ENCODE results near the gene CCDC27.

CCDC27 gene

GRCh38 chr1:3752400-3752945 is at the start of gene CCDC27:
TSS of gene CCDC27 (plus strand) at chr1:3752450. CDS start at chr1:3752482, 32 bp downstream.
- no peak for DNase-seq

GRCh38 chr1:3702528-3702927 is 49.7 kb upstream of the CCDC27 start:
- DNase-seq, result no peak

GRCh38 chr1:3702990-3703728 is 49.1 kb upstream of the CCDC27 start:
- no peak for DNase-seq

DNA sequence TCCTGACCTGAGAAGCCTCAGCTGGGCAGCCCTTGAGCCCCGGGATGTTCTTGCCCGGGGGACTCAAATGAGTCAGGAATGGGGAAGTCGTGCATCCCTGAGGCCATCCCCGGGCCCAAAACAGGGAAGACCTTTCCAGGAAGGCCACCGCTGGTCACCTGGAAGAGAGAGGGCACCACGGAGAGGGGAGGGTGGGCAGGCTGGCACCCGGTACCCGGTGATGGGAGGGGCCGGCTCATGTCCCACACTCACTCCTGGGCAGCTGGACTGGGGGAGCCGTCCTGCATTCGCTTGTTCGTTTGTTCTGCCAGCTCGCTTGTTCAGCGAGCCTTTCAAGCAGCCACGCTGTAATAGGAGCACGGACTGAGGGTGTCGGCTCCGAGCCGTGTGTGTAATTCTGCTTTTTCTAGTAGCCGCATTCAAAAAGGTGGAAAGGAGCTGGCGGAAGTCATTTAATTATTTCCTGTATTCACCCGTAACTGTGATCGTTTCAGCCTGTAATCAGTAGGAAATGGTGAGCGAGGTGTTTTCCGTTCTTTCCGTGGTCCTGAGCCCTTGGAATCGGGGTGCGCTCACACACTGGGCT is 48.4 kb upstream of the CCDC27 start:
- no peak for DNase-seq

GRCh38 chr1:3705341-3705950 is 46.8 kb upstream of the CCDC27 start:
- DNase-seq, result no peak

DNA sequence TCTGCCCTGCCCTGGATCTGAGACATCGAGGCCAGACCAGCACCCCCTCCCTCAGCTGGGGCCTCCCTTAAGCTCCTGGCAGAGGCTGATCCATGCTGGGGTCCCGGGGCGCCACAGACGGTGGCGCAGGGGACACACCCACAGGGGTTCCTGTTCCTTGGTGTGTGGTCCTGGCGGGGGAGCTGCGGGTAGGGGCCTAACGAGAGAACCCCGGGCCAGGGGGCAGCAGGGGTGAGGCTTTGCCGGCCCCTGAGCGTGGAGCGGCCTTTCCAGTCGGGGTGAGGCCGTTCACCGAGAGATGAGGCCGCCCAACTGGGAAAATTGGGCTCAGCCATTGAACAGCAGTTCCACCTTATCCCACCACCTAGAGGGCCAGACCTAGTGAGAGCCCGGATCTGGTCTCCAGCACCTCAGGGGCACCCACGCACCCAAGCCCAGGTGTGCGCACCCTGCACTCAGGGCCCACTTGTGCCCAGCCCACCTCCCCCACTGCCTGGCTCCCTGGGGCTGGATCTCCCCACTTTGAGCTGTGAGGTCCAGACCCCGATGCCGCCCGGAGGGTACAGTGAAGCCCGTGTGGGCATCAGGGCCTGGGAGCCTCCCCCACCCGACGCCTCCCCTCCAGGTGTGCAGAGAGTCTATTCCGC is 45.5 kb upstream of the CCDC27 start:
- DNase-seq, result no peak

- DNase-seq, result no peak
Observed at GRCh38 chr1:3707298-3707938, 44.8 kb upstream of the CCDC27 start.

- DNase-seq, result no peak
Observed at GRCh38 chr1:3707939-3708328, 44.3 kb upstream of the CCDC27 start.

DNA sequence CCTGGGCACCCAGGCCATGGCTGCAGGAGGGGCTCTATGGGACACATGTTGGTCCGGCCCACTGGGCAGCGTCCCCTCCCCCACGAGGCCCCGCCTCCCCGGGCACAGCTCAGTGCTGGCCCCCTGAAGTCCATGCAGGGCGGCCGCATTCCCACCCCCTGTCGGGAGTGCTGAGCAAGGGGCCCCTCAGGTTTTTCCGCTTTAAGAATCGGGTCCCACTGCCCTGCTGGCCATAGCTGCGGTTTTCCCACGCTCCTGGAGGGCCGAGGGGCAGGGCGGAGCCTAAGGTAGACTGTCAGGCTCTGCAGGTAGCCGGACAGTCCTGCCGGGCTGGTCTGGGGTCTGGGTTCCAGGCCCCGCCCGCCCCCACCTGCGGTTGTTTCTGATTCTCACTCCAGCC is 43.5 kb upstream of the CCDC27 start:
- DNase-seq, result no peak

DNA sequence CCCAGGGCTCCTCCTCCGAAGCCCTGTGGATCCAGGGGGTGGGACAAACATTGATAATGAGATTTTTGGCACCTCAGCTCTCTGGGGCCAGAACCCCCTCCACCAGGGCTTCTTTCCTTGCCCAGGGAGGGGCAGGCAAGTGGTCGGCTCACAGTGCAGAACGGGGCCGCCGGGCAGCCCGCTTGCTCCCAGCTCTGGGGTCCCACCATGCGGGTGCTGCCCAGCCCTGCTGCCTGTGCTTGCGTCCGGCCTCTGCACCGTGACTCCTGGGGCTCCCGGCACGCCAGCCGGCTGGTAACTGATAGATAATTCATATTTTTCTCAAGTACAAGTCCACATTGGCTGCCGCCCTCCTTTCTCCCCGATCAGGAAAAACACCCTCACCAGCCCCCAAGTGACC is 42.0 kb upstream of the CCDC27 start:
- no peak for DNase-seq

GRCh38 chr1:3711381-3711779 is 40.9 kb upstream of the CCDC27 start:
- no peak for DNase-seq

DNA sequence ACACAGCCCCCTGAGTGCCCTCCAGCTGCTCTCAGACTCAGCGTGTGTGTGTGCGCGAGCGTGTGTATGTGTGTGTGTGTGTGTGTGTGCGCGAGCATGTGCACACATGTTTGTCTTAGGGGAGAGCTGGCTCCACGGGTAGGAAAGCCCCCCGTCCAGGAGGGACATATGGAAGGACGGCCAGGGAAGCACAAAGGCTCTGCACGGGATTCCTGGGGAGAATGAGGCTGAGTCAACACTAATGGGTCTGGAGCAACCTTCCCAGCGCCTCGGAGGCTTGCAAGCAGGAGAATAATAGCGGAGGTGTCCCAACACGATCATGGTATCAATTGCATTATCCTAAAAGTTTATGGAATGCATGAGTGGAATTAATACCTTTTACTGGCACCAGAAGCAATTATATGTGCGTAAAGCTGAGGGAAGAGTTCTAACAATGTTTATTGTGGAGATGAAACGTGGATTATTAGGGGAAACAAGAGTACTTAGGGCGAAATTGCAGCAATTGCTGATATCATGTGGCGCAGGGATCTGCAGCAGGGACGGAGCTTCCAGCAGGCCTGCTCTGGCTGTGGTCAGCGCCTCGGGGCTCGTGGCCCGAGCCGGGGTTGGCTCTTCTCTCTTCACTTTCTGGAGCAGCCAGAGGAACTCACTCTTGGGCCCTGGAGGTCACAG is 40.3 kb upstream of the CCDC27 start:
- no peak for DNase-seq

- no peak for DNase-seq
Observed at GRCh38 chr1:3712573-3713535, 39.4 kb upstream of the CCDC27 start.

DNA sequence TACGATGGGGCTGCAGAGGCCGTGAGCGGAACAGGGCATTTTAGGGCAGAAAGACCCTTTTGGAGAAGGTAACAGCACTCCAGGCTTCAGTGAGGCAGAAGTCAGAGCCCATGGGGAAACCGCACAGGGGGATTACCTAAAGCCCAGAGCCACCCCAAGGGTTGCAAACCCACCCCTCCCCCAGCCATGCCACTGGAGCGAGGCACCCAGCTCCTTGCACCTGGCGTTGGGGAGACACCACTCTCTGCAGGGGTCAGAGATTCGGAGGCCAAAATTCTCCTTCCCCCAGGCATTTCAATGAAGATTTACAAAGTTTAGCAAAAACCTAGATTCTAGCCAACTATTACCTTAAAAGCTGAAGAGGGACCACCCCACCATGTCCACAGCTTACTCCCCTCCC is 38.4 kb upstream of the CCDC27 start:
- no peak for DNase-seq

- DNase-seq, result no peak
Observed at GRCh38 chr1:3714284-3714741, 37.9 kb upstream of the CCDC27 start.

DNA sequence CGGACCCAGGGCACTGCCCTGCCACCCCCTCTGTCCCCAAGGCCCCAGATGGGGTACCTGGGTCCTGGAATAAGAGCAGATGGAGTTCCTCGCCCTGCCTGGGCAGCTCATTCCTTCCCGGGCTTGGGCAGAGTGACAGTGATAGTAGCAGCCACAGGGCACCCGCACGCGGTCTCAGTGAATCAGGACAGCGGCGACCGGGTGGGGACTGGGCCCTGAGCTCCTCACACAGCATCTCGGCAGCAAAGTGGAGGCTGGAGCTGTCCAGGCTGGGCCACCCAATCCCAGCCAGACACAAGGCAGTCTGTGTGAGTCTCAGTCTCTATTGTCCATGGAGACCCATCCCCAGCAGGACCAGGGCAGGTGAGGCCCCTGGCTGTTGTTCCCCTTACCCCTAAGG is 37.4 kb upstream of the CCDC27 start:
- DNase-seq, result no peak

DNA sequence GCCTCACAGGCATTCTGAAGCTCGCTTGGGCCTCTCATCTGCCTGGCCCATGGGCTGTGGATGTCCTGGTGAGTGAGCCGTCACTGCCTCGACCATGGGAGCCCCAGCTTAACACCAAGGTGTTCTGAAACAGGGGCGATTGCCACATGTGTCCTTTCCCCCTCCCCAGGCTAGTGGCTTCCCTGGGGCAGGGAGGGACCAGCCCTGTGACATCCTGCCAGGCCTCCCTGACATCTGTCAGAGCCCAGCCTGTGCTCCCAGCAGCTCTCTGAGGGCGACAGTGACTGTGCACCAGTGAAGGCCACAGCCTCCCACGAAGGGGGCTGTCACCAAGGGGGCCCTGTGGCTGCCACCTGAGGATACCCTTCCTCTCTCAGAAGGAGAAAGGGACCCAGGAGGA is 35.9 kb upstream of the CCDC27 start:
- no peak for DNase-seq

- DNase-seq, result no peak
Observed at GRCh38 chr1:3717041-3717714, 35.1 kb upstream of the CCDC27 start.

GRCh38 chr1:3717715-3718601 is 34.3 kb upstream of the CCDC27 start:
- no peak for DNase-seq

DNA sequence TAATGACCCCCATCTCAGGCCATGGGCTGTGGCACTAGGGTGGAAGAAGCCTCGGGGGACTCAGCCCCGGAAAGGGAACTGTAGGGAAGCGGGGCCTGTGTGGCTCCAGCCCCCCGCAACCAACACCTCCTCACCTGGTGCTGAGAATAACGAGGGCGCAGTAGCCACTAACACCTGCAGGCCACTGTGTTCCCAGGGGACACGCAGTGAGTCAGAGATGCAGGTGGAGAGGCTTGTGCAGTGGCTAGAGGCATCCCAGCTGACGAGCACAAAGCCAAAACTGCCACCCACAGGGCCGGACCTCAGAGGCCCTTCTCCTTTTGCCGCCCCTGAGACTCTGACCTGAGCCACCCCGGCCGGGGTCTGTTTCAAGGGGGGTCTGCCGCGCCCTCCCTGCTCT is 33.5 kb upstream of the CCDC27 start:
- no peak for DNase-seq
